ENCODE measurements around the gene OTX2. TPM values are rescaled to one million over a fixed set of nuclear protein-coding genes. Genes with fewer than 3 reads are reported as not detected.

The OTX2 gene
- total and polyA plus RNA-seq, 3 experiments from 2014 or later, result not detected

DNA sequence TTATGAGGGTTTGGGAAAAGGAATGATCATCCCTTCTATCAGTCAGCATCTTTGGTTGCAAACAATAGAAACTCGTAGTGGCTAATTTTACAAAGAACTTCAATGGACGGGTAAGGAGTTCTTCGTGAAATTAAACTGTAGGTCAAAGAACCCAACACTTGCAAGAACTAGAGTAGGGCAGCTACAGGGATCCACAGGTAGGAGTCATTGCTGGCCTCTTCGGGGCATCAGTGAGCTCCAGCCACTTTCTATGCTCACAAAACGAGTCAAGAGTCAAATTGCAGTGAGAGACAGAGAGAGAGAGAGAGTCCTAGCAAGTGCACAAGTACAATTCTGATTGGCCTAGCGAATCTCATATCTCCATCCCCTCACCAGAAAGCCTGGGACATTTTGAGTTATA, 29.9 kb upstream of the OTX2 start:
- no peak overlapping the region for H3K4me3 ChIP-seq (ENCODE audit: low read length)
- H3K36me3 Mint-ChIP-seq, result no peaks in the 10 kb centered on the region
- no peaks in the 10 kb centered on the region for H3K9me3 ChIP-seq (ENCODE audit: low read length)
- H3K27me3 ChIP-seq (ENCODE audit: insufficient read depth, low read length, poor library complexity, severe bottlenecking), result no peaks in the 10 kb centered on the region
- ChIA-PET CTCF (no interaction called here), POLR2A (no interaction called here)
- peaks cover 0 to 4% (median 0%) of the 10 kb centered on the region in 5 donors for H3K9me3 Mint-ChIP-seq
- no peaks in the 10 kb centered on the region for H3K36me3 ChIP-seq (ENCODE audit: insufficient read depth, low read length)
- H3K4me1 ChIP-seq (ENCODE audit: insufficient read depth, low read length), result no peaks in the 10 kb centered on the region
- no peak overlapping the region for H3K27ac Mint-ChIP-seq
- no peak overlapping the region for H3K4me3 Mint-ChIP-seq
- peaks cover 1 to 4% (median 2%) of the 10 kb centered on the region in 3 donors for H3K4me1 Mint-ChIP-seq
- DNase-seq, result no peak
- H3K27ac ChIP-seq (ENCODE audit: low read depth, low read length), result no peak overlapping the region
- H3K27me3 Mint-ChIP-seq, result peaks cover 9 to 11% of the 10 kb centered on the region in 2 donors

DNA sequence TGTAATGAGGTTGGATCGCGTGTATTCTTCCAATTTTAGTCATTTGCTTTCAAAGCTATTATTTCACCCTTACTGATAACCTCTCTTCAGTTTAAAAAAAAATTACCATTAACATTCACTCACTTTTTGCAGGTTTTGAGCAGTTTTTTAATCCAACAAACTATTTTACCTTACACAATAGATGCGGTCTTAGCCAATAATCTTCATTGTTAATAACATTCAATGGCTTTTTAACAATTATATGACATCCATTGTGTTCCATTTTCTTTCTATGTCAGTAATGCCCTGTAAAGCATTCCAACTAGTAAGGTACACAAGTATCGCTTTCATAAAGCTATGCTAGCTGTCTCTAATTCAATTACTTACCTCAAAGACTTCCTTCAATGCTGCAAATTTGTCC, 18.9 kb upstream of the OTX2 start:
- Mint-ChIP-seq H3K4me1 (no peaks in the 10 kb centered on the region), H3K4me3 (no peak overlapping the region), H3K9me3 (no peaks in the 10 kb centered on the region), H3K27me3 (peaks cover 2 to 5% of the 10 kb centered on the region in 2 donors), H3K27ac (no peak overlapping the region), H3K36me3 (no peaks in the 10 kb centered on the region)
- Histone ChIP-seq H3K27ac (ENCODE audit: low read depth, low read length) (no peak overlapping the region), H3K27me3 (ENCODE audit: insufficient read depth, low read length, poor library complexity, severe bottlenecking) (no peaks in the 10 kb centered on the region), H3K9me3 (ENCODE audit: low read length) (no peaks in the 10 kb centered on the region), H3K4me3 (ENCODE audit: low read length) (no peak overlapping the region), H3K36me3 (ENCODE audit: insufficient read depth, low read length) (no peaks in the 10 kb centered on the region), H3K4me1 (ENCODE audit: insufficient read depth, low read length) (no peaks in the 10 kb centered on the region)
- no peak for DNase-seq
- POLR2A ChIA-PET, result no interaction called here
- CTCF ChIA-PET, result no interaction called here

DNA sequence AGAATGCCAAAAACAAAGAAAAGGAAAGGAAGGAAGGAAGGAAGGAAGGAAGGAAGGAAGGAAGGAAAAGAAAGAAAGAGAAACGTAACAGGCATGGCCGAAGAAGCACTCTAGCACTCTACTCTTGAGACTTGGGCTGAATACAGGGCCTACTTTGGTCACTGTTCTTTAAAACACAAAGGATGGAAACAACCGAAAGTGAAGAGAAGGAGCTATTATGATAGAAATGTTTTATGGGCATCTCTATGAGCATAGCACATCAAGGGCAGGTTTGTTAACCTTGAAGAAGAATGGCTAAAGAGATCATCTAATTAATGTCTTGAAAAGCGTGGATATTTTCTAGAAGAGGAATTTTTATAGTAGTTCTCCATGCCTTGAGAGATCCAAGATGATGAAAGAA, 15.9 kb upstream of the OTX2 start:
- H3K27me3 Mint-ChIP-seq, result peaks cover 1 to 11% of the 10 kb centered on the region in 2 donors
- POLR2A ChIA-PET, result no interaction called here

DNA sequence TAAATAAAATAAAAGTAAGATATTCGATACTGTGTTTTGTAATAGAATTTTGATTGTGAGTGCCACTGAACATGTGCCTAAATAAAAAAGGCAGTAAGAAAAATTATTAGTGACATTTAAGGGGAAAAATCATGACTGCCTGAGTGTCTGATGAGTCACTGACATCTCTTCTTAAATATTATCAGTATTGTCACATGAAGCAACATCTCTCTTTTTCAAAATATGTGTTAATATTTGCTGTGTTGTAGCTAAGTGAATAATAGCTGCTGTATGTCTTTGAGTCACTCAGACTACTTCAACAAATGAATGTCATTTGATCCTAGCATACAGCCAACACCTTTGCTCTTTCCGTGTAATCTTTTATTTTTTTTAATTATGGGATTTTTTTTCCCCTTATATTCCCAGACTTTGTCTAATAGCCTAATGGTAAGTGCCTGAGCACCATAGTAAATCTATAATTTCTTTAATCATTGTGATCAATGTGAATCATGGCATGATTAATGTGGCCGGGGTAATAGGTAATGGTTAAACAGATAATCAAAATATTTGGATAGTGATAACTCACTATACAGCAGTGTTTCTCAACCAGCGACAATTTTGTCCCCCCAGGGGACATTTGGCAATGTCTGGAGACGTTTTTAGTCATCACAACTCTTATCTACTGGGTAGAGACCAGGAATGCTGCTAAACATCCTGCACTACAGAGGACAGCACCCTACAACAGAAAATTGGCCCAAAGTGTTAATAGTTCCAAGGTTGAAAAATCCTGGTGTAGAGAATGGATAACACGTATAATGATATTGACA, 11.7 kb upstream of the OTX2 start:
- Mint-ChIP-seq H3K9me3 (no peaks in the 10 kb centered on the region), H3K4me1 (no peaks in the 10 kb centered on the region), H3K4me3 (no peak overlapping the region), H3K36me3 (no peaks in the 10 kb centered on the region), H3K27ac (no peak overlapping the region), H3K27me3 (peaks cover 6 to 36% of the 10 kb centered on the region in 2 donors)
- Histone ChIP-seq H3K27ac (ENCODE audit: low read depth, low read length) (no peak overlapping the region), H3K4me3 (ENCODE audit: low read length) (no peak overlapping the region), H3K27me3 (ENCODE audit: insufficient read depth, low read length, poor library complexity, severe bottlenecking) (no peaks in the 10 kb centered on the region), H3K36me3 (ENCODE audit: insufficient read depth, low read length) (no peaks in the 10 kb centered on the region), H3K9me3 (ENCODE audit: low read length) (no peaks in the 10 kb centered on the region), H3K4me1 (ENCODE audit: insufficient read depth, low read length) (no peaks in the 10 kb centered on the region)
- ChIA-PET POLR2A (no interaction called here), CTCF (no interaction called here)
- no peak for DNase-seq

More for the DNA sequence above, 15.9 kb upstream of the OTX2 start:
- Histone ChIP-seq H3K9me3 (ENCODE audit: low read length) (no peaks in the 10 kb centered on the region), H3K4me3 (ENCODE audit: low read length) (no peak overlapping the region), H3K27me3 (ENCODE audit: insufficient read depth, low read length, poor library complexity, severe bottlenecking) (no peaks in the 10 kb centered on the region), H3K27ac (ENCODE audit: low read depth, low read length) (no peak overlapping the region), H3K36me3 (ENCODE audit: insufficient read depth, low read length) (no peaks in the 10 kb centered on the region), H3K4me1 (ENCODE audit: insufficient read depth, low read length) (no peaks in the 10 kb centered on the region)
- H3K4me1 Mint-ChIP-seq, result no peaks in the 10 kb centered on the region
- H3K27ac Mint-ChIP-seq, result peak overlapping the region in 1 of 8 donors; percentile 46
- no peak overlapping the region for H3K4me3 Mint-ChIP-seq
- no peaks in the 10 kb centered on the region for H3K9me3 Mint-ChIP-seq
- CTCF ChIA-PET, result no interaction called here
- H3K36me3 Mint-ChIP-seq, result no peaks in the 10 kb centered on the region
- DNase-seq, result no peak

DNA sequence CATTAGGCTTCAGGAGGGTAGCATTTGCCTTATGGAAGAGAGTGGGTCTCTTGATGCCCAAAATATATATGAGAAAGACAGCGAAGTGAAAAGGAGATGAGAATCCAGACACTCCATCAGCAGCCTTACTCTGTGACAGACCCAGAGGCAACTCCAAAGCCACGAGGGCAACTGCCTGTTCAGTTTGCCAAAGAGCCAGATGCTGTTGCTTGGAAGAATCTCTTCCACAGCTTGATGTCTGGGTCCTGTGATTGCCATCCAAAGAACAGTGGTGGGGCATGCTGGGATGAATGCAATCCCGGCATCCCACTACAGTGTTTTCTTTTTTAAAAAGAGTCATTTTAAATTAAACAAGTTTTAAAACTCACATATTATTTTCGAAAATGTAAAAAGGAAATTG, 10.9 kb upstream of the OTX2 start:
- POLR2A ChIA-PET, result no interaction called here
- H3K27me3 ChIP-seq (ENCODE audit: insufficient read depth, low read length, poor library complexity, severe bottlenecking), result no peaks in the 10 kb centered on the region
- Mint-ChIP-seq H3K4me3 (no peak overlapping the region), H3K9me3 (no peaks in the 10 kb centered on the region), H3K4me1 (no peaks in the 10 kb centered on the region), H3K27me3 (peaks cover 8 to 42% of the 10 kb centered on the region in 2 donors), H3K36me3 (no peaks in the 10 kb centered on the region), H3K27ac (no peak overlapping the region)
- no peak for DNase-seq
- no peaks in the 10 kb centered on the region for H3K9me3 ChIP-seq (ENCODE audit: low read length)
- no peak overlapping the region for H3K27ac ChIP-seq (ENCODE audit: low read depth, low read length)
- CTCF ChIA-PET, result no interaction called here
- H3K4me1 ChIP-seq (ENCODE audit: insufficient read depth, low read length), result no peaks in the 10 kb centered on the region
- no peak overlapping the region for H3K4me3 ChIP-seq (ENCODE audit: low read length)
- H3K36me3 ChIP-seq (ENCODE audit: insufficient read depth, low read length), result no peaks in the 10 kb centered on the region

DNA sequence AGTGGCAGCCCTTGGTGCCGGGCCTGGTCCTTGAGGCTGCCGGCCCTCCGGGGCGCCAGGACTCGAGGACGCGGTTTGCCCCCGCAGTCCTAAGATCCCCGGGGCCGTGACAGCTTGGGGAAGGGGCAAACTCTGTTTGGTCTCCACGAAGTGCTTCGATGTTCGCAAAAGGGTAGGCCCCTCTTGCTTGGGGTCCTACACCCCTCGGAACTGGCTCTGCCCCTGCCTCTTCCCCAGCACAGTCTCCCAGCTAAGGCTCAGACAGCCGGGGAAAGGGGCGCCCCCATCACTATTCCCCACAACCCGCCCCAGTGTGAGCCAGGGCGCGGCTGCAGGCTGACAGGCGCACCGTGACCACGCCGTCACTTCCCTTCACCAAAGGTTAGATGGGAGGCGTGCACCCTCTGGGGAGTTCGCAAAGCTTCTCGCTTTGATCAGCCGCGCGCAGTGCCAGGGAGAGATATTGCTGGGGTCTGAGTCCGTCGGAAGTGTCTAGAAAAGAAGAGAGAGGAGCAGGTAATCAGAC, 7.2 kb upstream of the OTX2 start:
- Mint-ChIP-seq H3K9me3 (peaks cover 0 to 5% (median 3%) of the 10 kb centered on the region in 5 donors), H3K27ac (no peak overlapping the region), H3K4me3 (no peak overlapping the region), H3K4me1 (no peaks in the 10 kb centered on the region), H3K27me3 (peaks cover 30 to 79% of the 10 kb centered on the region in 2 donors), H3K36me3 (no peaks in the 10 kb centered on the region)
- no peak for DNase-seq
- POLR2A ChIA-PET, result no interaction called here
- no peak overlapping the region for H3K4me3 ChIP-seq (ENCODE audit: low read length)
- no peaks in the 10 kb centered on the region for H3K9me3 ChIP-seq (ENCODE audit: low read length)
- H3K36me3 ChIP-seq (ENCODE audit: insufficient read depth, low read length), result no peaks in the 10 kb centered on the region
- no peaks in the 10 kb centered on the region for H3K4me1 ChIP-seq (ENCODE audit: insufficient read depth, low read length)
- no peak overlapping the region for H3K27ac ChIP-seq (ENCODE audit: low read depth, low read length)
- peaks cover 8% of the 10 kb centered on the region for H3K27me3 ChIP-seq (ENCODE audit: insufficient read depth, low read length, poor library complexity, severe bottlenecking)
- CTCF ChIA-PET, result interaction anchor here (0.5 kb wide), 1 partner anchor 111 kb away, joined by 3 read pairs; no protein-coding TSS in a partner anchor

DNA sequence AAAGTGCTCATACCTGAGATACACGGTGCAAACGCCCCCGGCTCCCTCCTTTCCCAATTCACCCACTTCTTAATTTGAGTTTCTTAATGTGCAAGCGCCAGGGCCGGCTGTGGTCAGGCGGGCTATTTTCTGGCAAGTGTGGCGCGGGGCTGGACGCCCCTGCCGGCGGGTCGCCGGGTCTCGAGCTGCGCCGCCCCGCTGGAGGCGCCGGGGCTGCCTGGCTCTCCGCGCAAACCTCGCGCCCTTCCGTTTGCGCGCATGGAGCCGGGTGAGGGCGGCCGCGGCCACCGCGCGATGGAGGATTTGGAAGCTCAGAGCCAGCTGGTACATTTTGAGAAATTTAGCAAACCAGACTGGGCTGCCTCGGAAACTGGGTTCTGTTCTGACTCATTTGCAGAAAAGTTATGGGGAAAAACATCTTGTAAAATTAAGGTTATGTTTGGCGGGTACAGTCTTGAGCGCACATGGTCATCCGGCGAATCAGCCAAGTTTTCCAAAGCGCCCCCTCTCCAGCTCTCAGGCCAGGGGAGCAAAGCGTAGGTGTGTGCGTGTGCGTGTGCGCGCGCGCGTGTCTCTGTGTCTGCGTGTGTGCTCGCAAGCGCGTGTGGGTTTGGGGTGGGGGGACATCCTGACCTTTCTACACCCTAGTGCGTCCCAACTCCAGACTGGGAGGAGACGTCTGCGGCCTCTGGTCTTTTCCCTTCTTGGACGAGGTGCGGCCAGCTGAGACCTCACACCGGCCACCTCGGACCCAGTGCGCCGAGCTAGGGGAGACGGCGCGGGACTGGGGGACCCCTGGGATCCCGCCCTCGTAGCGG, 6.5 kb upstream of the OTX2 start:
- H3K9me3 Mint-ChIP-seq, result peaks cover 0 to 5% (median 3%) of the 10 kb centered on the region in 5 donors
- no peaks in the 10 kb centered on the region for H3K4me1 Mint-ChIP-seq
- no peak overlapping the region for H3K27ac Mint-ChIP-seq
- no peak overlapping the region for H3K27ac ChIP-seq (ENCODE audit: low read depth, low read length)
- POLR2A ChIA-PET, result no interaction called here
- H3K4me1 ChIP-seq (ENCODE audit: insufficient read depth, low read length), result no peaks in the 10 kb centered on the region
- no peaks in the 10 kb centered on the region for H3K36me3 Mint-ChIP-seq
- H3K4me3 ChIP-seq (ENCODE audit: low read length), result no peak overlapping the region
- no peak for DNase-seq
- CTCF ChIA-PET, result no interaction called here
- peaks cover 11% of the 10 kb centered on the region for H3K27me3 ChIP-seq (ENCODE audit: insufficient read depth, low read length, poor library complexity, severe bottlenecking)
- H3K27me3 Mint-ChIP-seq, result peaks cover 33 to 76% of the 10 kb centered on the region in 2 donors
- H3K9me3 ChIP-seq (ENCODE audit: low read length), result no peaks in the 10 kb centered on the region
- no peak overlapping the region for H3K4me3 Mint-ChIP-seq
- H3K36me3 ChIP-seq (ENCODE audit: insufficient read depth, low read length), result no peaks in the 10 kb centered on the region

DNA sequence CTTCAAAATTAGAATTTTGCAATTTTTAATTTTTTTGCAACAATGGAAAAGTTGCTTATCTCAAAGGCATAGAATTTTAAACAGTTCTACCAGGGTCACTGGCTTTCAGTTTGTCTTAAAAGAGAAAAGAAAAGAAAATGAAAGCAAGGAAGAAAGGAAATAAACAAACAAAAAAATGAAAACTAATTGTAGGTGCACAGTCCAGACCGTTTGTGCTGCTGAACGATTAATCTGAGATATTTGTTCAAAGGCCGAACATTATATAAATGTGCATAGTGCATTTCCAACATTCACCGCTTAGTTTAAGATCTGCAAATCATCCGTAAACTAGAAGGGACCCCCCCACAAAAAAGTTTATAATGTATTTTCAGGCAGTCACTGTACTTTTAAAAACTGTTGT, 5.5 kb upstream of the OTX2 start:
- peaks cover 16% of the 10 kb centered on the region for H3K27me3 ChIP-seq (ENCODE audit: insufficient read depth, low read length, poor library complexity, severe bottlenecking)
- no peak overlapping the region for H3K4me3 ChIP-seq (ENCODE audit: low read length)
- no peaks in the 10 kb centered on the region for H3K36me3 Mint-ChIP-seq
- no peak overlapping the region for H3K27ac Mint-ChIP-seq
- DNase-seq, result no peak
- peaks cover 39 to 78% of the 10 kb centered on the region in 2 donors for H3K27me3 Mint-ChIP-seq
- CTCF ChIA-PET, result no interaction called here
- no peaks in the 10 kb centered on the region for H3K36me3 ChIP-seq (ENCODE audit: insufficient read depth, low read length)
- no peaks in the 10 kb centered on the region for H3K9me3 ChIP-seq (ENCODE audit: low read length)
- H3K9me3 Mint-ChIP-seq, result peaks cover 0 to 10% (median 3%) of the 10 kb centered on the region in 5 donors
- no peak overlapping the region for H3K4me3 Mint-ChIP-seq
- H3K4me1 ChIP-seq (ENCODE audit: insufficient read depth, low read length), result no peaks in the 10 kb centered on the region
- POLR2A ChIA-PET, result no interaction called here
- H3K27ac ChIP-seq (ENCODE audit: low read depth, low read length), result no peak overlapping the region
- peaks cover 0 to 1% (median 0%) of the 10 kb centered on the region in 3 donors for H3K4me1 Mint-ChIP-seq

All from CD8-positive, alpha-beta memory T cell (primary cell).